NCI-H1417 (cell line): Measurements from ENCODE around the gene VTA1.
"Not testable (repeated sequence)": the region's sequence is repeated elsewhere in the genome, so short reads cannot be mapped to it uniquely, and the experiment has no call there.

Source experiments
- DNase-seq, 3 experiments: peaks; one replicate each; lab custom pipeline; 2025; lab: John Stamatoyannopoulos, UW

Gene VTA1, protein sequence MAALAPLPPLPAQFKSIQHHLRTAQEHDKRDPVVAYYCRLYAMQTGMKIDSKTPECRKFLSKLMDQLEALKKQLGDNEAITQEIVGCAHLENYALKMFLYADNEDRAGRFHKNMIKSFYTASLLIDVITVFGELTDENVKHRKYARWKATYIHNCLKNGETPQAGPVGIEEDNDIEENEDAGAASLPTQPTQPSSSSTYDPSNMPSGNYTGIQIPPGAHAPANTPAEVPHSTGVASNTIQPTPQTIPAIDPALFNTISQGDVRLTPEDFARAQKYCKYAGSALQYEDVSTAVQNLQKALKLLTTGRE

DNA sequence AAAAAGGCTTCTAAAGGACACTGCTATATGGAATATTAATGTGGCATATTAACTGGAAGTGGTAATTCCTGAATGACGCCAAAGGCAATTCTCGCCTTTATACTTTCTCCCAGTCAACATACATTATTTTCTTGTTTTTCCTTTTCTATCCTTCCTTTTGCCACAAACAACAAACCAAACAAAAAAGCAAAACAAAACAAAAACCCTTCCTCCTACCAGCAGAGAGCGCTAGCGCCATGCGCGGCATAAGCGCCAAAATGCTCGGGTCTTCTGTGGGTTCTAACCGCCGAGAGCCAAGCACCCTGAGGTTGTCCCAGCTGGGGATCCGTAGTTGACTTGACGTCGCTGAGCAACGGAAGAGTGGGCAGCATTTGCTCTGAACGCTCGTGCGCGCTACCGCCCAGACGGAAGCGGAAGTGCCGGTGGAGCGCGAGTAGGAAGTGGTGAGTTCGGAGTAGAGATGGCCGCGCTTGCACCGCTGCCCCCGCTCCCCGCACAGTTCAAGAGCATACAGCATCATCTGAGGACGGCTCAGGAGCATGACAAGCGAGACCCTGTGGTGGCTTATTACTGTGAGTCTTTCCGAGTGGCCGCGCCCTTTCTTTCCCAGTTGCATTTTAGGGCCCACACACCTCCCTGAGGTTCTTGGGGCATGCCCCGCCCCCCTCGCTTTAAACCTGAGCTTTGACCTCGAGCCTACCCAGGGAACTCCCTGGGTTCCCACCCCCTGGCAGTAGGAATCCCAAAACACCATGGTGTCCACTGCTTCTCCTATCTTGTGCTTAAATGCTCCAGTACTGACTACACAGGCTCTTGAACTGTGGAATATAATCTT is at the start of gene VTA1, which contains the start of gene NMBR:
VTA1 (plus strand) TSS at position 436 of the 835 bp plus-strand sequence; CDS start at position 461, 25 bp downstream.
NMBR (minus strand) TSS at position 295 of the 835 bp plus-strand sequence. CDS start 58,464 bp downstream, outside the sequence.
- peak; percentile 97 to 100 (median 99) for DNase-seq

DNA sequence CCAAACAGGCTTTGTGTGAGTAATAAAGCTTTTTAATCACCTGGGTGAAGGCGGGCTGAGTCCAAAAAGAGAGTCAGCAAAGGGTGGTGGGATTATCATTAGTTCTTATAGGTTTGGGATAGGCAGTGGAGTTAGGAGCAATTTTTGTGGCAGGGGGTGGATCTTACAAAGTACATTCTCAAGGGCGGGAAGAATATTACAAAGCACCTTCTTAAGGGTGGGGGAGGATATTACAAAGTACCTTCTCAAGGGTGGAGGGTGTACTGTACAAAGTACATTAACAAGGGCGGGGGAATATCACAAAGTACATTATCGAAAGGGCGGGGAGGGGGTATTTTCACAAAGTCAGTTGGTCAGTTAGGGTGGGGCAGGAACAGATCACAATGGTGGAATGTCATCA is 42.2 kb upstream of the VTA1 start:
- DNase-seq, result not testable (repeated sequence)

- not testable (repeated sequence) for DNase-seq
Measured at GRCh38 chr6:142110820-142111219, 36.2 kb upstream of the VTA1 start.

DNA sequence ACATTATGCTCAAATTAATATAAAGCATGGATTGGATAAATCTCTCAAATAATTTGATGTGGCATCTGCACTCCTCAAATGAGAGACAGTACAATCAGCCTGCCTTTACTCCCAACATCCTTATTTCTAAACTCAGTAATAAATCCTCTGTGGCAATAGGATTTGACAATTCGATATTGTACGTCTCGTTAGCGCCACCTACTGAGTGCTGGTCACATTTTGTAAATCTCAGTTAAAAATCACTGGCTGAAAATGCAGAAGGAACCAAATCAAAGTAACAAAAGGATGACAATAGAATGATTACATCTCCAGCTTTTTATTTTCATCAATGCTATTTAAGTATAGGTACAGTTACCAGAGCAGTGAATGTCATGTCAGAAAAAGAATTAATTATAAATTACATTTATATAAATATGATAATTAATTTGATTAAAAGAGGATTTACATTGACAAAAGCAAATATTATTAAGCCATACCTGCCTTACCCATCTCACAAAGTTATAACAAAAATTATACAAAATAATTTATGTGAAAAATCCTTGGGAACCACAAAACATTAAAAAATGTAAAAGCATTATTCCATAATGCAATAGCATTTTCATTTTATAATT is 34.5 kb upstream of the VTA1 start:
- DNase-seq, result peak; percentile 68 to 94 (median 87)

- no peak for DNase-seq
Measured at GRCh38 chr6:142117366-142117765, 29.7 kb upstream of the VTA1 start.

DNA sequence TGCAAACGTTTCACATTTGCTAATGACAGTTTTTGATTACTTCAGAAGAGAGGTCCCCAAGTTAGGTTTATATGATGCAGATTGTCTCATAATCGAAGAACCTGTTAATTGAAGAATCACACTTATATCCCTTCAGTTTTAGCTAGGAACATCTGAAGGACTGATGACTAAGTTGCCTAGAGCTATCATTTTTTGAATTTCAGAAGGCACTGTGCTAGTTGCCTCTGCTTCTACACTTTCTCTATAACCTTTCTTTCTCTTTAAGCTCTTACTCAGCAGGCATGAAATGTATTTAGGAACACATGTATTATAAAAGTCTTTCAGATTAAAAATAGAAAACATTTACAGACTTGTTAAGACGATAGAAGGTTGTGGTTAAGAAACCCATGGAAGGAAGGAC is 28.7 kb upstream of the VTA1 start:
- no peak for DNase-seq

- DNase-seq, result no peak
Measured at GRCh38 chr6:142118925-142119324, 28.1 kb upstream of the VTA1 start.

- no peak for DNase-seq
Measured at GRCh38 chr6:142121342-142121741, 25.7 kb upstream of the VTA1 start.

DNA sequence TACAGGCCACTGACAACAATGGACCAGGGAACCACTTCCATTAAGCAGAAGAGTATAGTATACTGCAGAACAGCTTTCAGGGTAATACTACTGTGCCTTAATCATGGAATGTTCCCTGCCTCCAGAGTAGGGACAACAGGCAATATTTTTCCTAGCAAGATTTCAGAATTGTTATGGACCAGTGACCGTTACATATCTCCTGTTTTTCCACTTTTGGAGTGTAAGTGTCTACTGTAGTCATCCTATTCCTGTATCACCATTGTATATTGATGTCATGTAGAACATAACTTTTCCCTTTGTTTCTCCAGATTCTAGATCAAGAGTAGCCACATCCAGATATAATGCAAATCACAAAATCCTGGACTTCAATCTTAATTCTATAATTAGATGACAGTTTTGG is 16.2 kb upstream of the VTA1 start:
- no peak for DNase-seq

DNA sequence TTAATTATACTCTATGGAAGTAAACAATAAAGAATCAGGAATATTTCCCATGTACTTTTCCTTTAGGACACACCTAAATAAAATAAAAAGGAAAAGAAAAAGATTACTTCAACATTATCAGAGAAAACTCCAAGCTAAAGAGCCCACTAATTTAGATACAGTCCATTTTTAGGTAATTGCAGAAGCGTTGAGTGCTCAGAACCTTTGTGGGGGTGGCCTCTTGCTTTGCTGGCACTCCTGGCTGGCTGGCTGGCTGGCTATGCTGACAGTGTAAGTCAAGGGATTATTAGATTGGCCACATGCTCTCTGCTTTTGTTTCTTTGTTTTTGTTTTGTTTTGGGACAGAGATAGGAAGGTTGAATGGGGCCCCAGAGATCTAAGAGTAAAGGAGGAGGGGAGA is 14.4 kb upstream of the VTA1 start, which contains the start of gene GJE1:
GJE1 (plus strand) TSS at position 301 of the 400 bp plus-strand sequence. CDS start 234 bp downstream, outside the sequence.
- no peak for DNase-seq

DNA sequence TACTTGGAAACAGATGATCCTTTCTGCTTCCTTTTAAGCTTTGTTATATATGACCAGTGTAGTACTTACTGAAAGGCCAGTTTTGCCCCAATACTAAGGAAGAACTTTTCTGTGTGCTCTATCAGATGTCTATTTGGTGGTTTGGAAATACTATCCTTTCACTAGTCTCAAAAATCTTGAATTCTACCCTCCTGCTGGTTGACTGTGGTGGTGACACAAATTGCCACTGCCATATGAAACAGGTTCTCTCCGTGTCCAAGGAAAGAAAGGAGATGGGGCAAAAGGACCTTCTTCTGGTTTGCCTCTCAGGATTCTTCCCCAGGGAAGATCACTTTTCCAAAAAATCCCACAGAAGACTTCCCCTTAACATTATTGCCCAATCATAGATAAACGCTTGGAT is 8.2 kb upstream of the VTA1 start:
- DNase-seq, result no peak

DNA sequence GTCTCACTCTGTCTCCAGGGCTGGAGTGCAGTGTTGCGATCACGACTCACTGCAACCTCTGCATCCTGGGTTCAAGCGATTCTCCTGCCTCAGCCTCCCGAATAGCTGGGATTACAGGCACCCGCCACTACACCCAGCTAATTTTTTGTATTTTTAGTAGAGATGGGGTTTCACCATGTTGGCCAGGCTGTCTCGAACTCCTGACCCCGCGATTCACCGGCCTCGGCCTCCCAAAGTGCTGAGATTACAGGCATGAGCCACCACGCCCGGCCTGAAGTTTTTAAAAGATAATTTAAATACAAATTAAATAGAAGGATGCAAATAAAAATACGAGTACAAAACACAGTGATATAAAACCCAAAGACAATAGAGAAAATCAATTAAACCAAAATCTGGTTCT is 5.5 kb upstream of the VTA1 start:
- DNase-seq, result not testable (repeated sequence)

- no peak for DNase-seq
Measured at GRCh38 chr6:142152746-142153145, 5.7 kb downstream of the VTA1 start.

GRCh38 chr6:142153196-142153595 is 6.1 kb downstream of the VTA1 start:
- no peak for DNase-seq

GRCh38 chr6:142154336-142154735 is 7.3 kb downstream of the VTA1 start:
- DNase-seq, result no peak

GRCh38 chr6:142155091-142155490 is 8.0 kb downstream of the VTA1 start:
- no peak for DNase-seq

GRCh38 chr6:142155895-142156757 is 9.1 kb downstream of the VTA1 start:
- peak in 2 of 3 experiments; percentile 36 to 64 for DNase-seq

- not testable (repeated sequence) for DNase-seq
Measured at GRCh38 chr6:142156758-142157068, 9.7 kb downstream of the VTA1 start.

GRCh38 chr6:142162780-142163179 is 15.7 kb downstream of the VTA1 start:
- DNase-seq, result peak in 1 of 3 experiments; percentile 25

DNA sequence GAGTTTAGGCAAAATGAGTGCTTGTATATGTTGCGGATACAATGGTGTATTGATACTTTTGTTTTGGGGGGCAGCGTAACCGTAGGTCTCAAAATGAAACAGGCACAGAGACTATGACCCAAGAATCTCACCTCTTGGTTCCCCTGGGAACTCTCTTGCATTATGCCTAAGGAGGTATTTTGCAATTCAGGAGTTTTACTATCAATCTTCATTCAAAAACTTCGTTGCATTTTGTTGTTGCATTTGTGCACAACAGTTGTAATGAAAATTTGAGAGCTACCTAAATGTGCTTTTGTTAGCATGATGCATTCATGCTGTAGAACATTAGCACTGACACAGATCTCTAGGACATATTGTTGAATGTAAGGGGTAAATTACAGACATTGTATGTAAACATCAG is 18.2 kb downstream of the VTA1 start:
- no peak for DNase-seq

DNA sequence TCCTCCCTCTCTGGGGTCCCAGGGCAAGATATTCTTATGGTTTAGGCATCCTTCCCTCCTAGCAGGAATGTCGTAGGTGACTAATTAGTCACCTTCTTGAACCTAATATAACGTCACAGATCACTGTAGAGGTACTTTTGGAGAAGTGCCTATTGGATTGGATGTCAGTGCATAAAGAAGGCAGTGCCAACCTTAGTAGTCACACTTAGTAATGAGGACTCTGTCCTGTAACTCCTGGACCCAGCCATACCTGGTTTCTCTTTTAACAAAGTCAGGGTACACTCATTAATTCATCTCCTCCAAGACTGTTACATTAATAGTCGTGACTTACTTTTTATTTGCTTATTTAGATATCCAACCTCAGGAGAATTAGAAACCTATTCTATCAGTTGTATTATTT is 20.0 kb downstream of the VTA1 start:
- no peak for DNase-seq

- DNase-seq, result no peak
Measured at GRCh38 chr6:142167486-142167885, 20.4 kb downstream of the VTA1 start.
